Lung (tissue), 12 donors: ENCODE results near the gene ALDH3B1. TPM values are rescaled to one million over a fixed set of nuclear protein-coding genes. Genes with fewer than 3 reads are reported as not detected.

ENCODE experiments used
- ATAC-seq: fragments of 200-7000 bp; cut with Tn5 transposase; one replicate; pipeline ENCODE4 v1.9.1; 2020; ENCODE audit warnings: moderate number of reproducible peaks; ENCODE audit not compliant: insufficient read depth, low FRiP score
- DNase-seq, 3 donors: peaks; one replicate each; pipeline ENCODE4 v3.0.0-alpha.2; 2013 to 2017
- H3K27ac ChIP-seq, 2 donors: one replicate each; pipeline ENCODE4 v1.5.1; 2013; ENCODE audit warnings: mild to moderate bottlenecking in 2 of 2, moderate library complexity in 2 of 2, control low read depth in 1 of 2, inconsistent platforms in 1 of 2, low read depth in 1 of 2, low read length in 1 of 2
- H3K27me3 ChIP-seq, 3 donors: one replicate each; pipeline ENCODE4 v1.5.1; 2013; ENCODE audit warnings: low read length in 2 of 3; ENCODE audit not compliant: control insufficient read depth in 3 of 3, insufficient read depth in 3 of 3
- H3K36me3 ChIP-seq, 4 donors: one replicate each; pipeline ENCODE4 v1.5.1; 2013; ENCODE audit warnings: low read length in 4 of 4, mild to moderate bottlenecking in 1 of 4, moderate library complexity in 1 of 4; ENCODE audit not compliant: control insufficient read depth in 4 of 4, insufficient read depth in 4 of 4
- H3K4me1 ChIP-seq, 5 donors: one replicate each; pipeline ENCODE4 v1.5.1; 2013; ENCODE audit warnings: low read length in 5 of 5, mild to moderate bottlenecking in 2 of 5, moderate library complexity in 1 of 5; ENCODE audit not compliant: control insufficient read depth in 5 of 5, insufficient read depth in 5 of 5
- H3K4me3 ChIP-seq: one replicate; pipeline ENCODE4 v1.5.1; 2013; ENCODE audit warnings: mild to moderate bottlenecking, control low read depth, moderate library complexity
- H3K9ac ChIP-seq, 2 donors: one replicate each; pipeline ENCODE4 v1.5.1; 2013; ENCODE audit warnings: low read length in 2 of 2, control low read depth in 1 of 2; ENCODE audit not compliant: insufficient read depth in 1 of 2
- H3K9me3 ChIP-seq, 4 donors: one replicate each; pipeline ENCODE4 v1.5.1; 2013; ENCODE audit warnings: low read length in 3 of 4, mild to moderate bottlenecking in 1 of 4, moderate library complexity in 1 of 4; ENCODE audit not compliant: control insufficient read depth in 4 of 4, insufficient read depth in 3 of 4
- CTCF ChIP-seq: IDR thresholded peaks from 2 replicates; pipeline ENCODE4 v1.5.1; 2012; ENCODE audit warnings: mild to moderate bottlenecking; ENCODE audit errors: control extremely low read depth, extremely low read depth
- whole genome bisulfite sequencing, 2 donors: extraction: QIAGEN DNeasy Blood & Tissue Kit; methylation state at CpG; one replicate each; pipeline ENCODE4 v1.1.7; 2013; 5-methylcytosine and 5-hydroxymethylcytosine counted together
- polyA plus RNA-seq, 2 donors: library from polyadenylated mRNA; stranded (reverse); fragments of 200-250 nt; gene quantifications; one replicate each; pipeline ENCODE4 v1.2.1, GENCODE V29; 2013
- total RNA-seq, 2 donors: library from RNA; depleted of rRNA in 1 of 2; stranded (reverse); fragments of >200 nt in 1 of 2; gene quantifications; one replicate each; pipeline ENCODE4 v1.2.1, GENCODE V29; 2014 to 2021
- donor health status: control.
- donor health status: control.
- donor health status: Bipolar disorder and iron deficiency.
- donor health status: healthy.
- donor health status: DM: yes; HTN: yes; CAD: no.

Gene ALDH3B1
- total and polyA plus RNA-seq, 4 donors = 45.6 to 165 (median 90.3) TPM

DNA sequence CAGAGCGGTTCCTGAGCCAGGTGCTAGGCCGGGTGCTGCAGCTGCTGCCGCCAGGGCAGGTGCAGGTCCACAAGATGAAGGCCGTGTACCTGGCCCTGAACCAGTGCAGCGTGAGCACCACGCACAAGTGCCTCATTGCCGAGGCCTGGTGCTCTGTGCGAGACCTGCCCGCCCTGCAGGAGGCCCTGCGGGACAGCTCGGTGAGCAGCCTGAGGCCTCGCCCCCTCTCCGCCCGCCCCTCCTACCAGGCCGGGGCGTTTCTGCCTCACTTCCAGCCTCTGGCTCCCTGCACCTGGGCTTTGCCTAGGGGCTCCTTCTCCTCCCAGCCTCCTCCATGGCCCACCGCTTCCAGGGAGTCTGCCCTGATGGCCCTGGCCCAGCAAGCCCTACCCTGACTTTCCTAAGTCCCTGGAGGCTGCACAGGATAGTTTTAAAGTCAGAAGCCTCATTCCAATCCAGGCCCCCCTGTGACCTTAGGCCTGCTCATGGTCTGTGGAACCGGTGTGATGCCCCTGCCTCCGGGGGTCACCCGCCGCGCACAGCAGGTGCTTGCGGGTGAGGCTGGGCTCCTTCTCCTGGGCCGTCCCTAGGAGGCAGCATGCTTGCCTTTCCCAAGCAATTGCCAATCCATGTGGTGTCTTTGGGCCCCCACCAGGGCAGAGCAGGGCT is 34.2 kb downstream of the ALDH3B1 start:
- no peaks in the 10 kb centered on the region for H3K27me3 ChIP-seq
- ATAC-seq (no peak), DNase-seq (no peak)
- WGBS, 2 donors = 91 to 92% methylated on average over 24 of the region's 24 CpGs
- H3K36me3 ChIP-seq = peaks cover 0 to 55% (median 2%) of the 10 kb centered on the region in 4 donors
- no peaks in the 10 kb centered on the region for H3K9me3 ChIP-seq
- no peak overlapping the region for H3K27ac ChIP-seq
- no peak overlapping the region for H3K9ac ChIP-seq
- H3K4me3 ChIP-seq = no peak overlapping the region
- TF ChIP-seq CTCF = no peak
- H3K4me1 ChIP-seq = peaks cover 0 to 22% (median 5%) of the 10 kb centered on the region in 5 donors

GRCh38 chr11:68044898-68045351 is 34.8 kb downstream of the ALDH3B1 start:
- no peak for TF ChIP-seq CTCF
- DNase-seq (no peak), ATAC-seq (no peak)
- H3K4me3 ChIP-seq = no peak overlapping the region
- peaks cover 0 to 16% (median 2%) of the 10 kb centered on the region in 5 donors for H3K4me1 ChIP-seq
- no peaks in the 10 kb centered on the region for H3K27me3 ChIP-seq
- WGBS, 2 donors = 95 to 98% methylated on average over 18 of the region's 18 CpGs
- H3K9ac ChIP-seq = no peak overlapping the region
- no peaks in the 10 kb centered on the region for H3K9me3 ChIP-seq
- peaks cover 0 to 61% (median 2%) of the 10 kb centered on the region in 4 donors for H3K36me3 ChIP-seq
- H3K27ac ChIP-seq = no peak overlapping the region

- H3K4me1 ChIP-seq = peaks cover 0 to 9% (median 0%) of the 10 kb centered on the region in 5 donors
- no peaks in the 10 kb centered on the region for H3K27me3 ChIP-seq
- H3K36me3 ChIP-seq = peaks cover 0 to 79% (median 2%) of the 10 kb centered on the region in 4 donors
- H3K9ac ChIP-seq = no peak overlapping the region
- DNase-seq = peak; percentile 54 to 74 (median 58)
- no peaks in the 10 kb centered on the region for H3K9me3 ChIP-seq
- 89 to 90% methylated on average over 36 to 37 of the region's 37 CpGs for WGBS, 2 donors
- H3K4me3 ChIP-seq = no peak overlapping the region
- no peak for TF ChIP-seq CTCF
- H3K27ac ChIP-seq = no peak overlapping the region
- ATAC-seq = no peak
Observed at GRCh38 chr11:68047437-68048290, 37.5 kb downstream of the ALDH3B1 start.
